HG03064 (cell line): ENCODE results near the gene RASD2.

Experiments used
- ATAC-seq: cut with Tn5 transposase; IDR thresholded peaks from one replicate; pipeline ENCODE4 v1.9.1; 2021; ENCODE audit warnings: low read depth; ENCODE audit not compliant: unreplicated experiment

Gene RASD2

GRCh38 chr22:35558031-35558430 is 17.4 kb downstream of the RASD2 start:
- no peak for ATAC-seq

- no peak for ATAC-seq
Observed at GRCh38 chr22:35558719-35559118, 18.1 kb downstream of the RASD2 start.

- ATAC-seq = no peak
Observed at GRCh38 chr22:35559354-35560005, 18.8 kb downstream of the RASD2 start.

- ATAC-seq = no peak
Observed at GRCh38 chr22:35560366-35560765, 19.7 kb downstream of the RASD2 start.

GRCh38 chr22:35560824-35561223 is 20.2 kb downstream of the RASD2 start:
- no peak for ATAC-seq

GRCh38 chr22:35561796-35562526 is 21.3 kb downstream of the RASD2 start:
- no peak for ATAC-seq

- ATAC-seq = no peak
Observed at GRCh38 chr22:35563211-35563610, 22.6 kb downstream of the RASD2 start.

- no peak for ATAC-seq
Observed at GRCh38 chr22:35564975-35565867, 24.6 kb downstream of the RASD2 start.

GRCh38 chr22:35567351-35568141 is 26.9 kb downstream of the RASD2 start:
- ATAC-seq = no peak

GRCh38 chr22:35568751-35569739 is 28.4 kb downstream of the RASD2 start:
- no peak for ATAC-seq

GRCh38 chr22:35569916-35570315 is 29.3 kb downstream of the RASD2 start:
- ATAC-seq = no peak

GRCh38 chr22:35570686-35571194 is 30.1 kb downstream of the RASD2 start:
- no peak for ATAC-seq

GRCh38 chr22:35572556-35572955 is 31.9 kb downstream of the RASD2 start:
- no peak for ATAC-seq

- ATAC-seq = no peak
Observed at GRCh38 chr22:35575116-35575748, 34.6 kb downstream of the RASD2 start.

- ATAC-seq = no peak
Observed at GRCh38 chr22:35576671-35577070, 36.0 kb downstream of the RASD2 start.

GRCh38 chr22:35577799-35578659 is 37.4 kb downstream of the RASD2 start:
- ATAC-seq = no peak

- ATAC-seq = no peak
Observed at GRCh38 chr22:35578836-35579575, 38.4 kb downstream of the RASD2 start.
